ENCODE measurements around the gene ATP1B3. TPM values are rescaled to one million over a fixed set of nuclear protein-coding genes. Genes with fewer than 3 reads are reported as not detected.
"Not testable (repeated sequence)": the region's sequence is repeated elsewhere in the genome, so short reads cannot be mapped to it uniquely, and the experiment has no call there.

The ATP1B3 gene
- total RNA-seq, 1 donor from 2014 or later: 30.8 TPM

- peaks cover 0 to 4% (median 2%) of the 10 kb centered on the region in 3 donors for H3K36me3 ChIP-seq (ENCODE audit: control insufficient read depth in 3 of 3, insufficient read depth in 3 of 3, low read length in 3 of 3)
- no peak overlapping the region for H3K9ac ChIP-seq (ENCODE audit: low read depth in 1 of 3, low read length in 3 of 3)
- no peak overlapping the region for H3K4me3 ChIP-seq (ENCODE audit: low read length in 3 of 3)
- peaks cover 0 to 3% (median 0%) of the 10 kb centered on the region in 3 donors for H3K9me3 ChIP-seq (ENCODE audit: control insufficient read depth in 3 of 3, low read length in 3 of 3)
- H3K4me1 ChIP-seq (ENCODE audit: control insufficient read depth in 3 of 3, insufficient read depth in 3 of 3, low read length in 3 of 3): no peaks in the 10 kb centered on the region
- H3K27me3 ChIP-seq (ENCODE audit: control insufficient read depth in 3 of 3, insufficient read depth in 3 of 3, low read length in 3 of 3): no peaks in the 10 kb centered on the region
- no peak overlapping the region for H3K27ac ChIP-seq (ENCODE audit: low read depth, low read length)
Measured at GRCh38 chr3:141898908-141899307, 22.5 kb downstream of the ATP1B3 start.

DNA sequence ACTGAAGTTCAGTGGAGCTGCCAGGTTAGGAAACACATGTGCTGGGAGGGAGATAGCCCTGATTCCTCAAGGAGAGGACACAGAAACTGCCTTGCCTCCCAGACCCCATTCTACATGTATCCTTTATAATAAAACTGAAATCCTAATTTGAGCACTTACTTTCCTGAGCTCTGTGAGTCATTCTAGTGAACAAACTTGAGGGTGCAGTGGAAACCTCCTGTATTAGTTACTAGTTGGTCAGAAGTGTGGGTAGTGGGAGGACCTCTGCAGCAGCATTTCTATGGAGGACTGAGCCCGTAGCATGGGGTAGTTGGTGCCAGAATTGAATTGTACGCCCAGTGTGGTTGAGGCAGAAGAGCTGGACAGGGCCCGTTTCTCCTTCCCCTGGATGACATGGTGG, 23.9 kb downstream of the ATP1B3 start:
- no peak overlapping the region for H3K27ac ChIP-seq (ENCODE audit: low read depth, low read length)
- H3K4me1 ChIP-seq (ENCODE audit: control insufficient read depth in 3 of 3, insufficient read depth in 3 of 3, low read length in 3 of 3): no peaks in the 10 kb centered on the region
- peaks cover 2 to 4% (median 3%) of the 10 kb centered on the region in 3 donors for H3K36me3 ChIP-seq (ENCODE audit: control insufficient read depth in 3 of 3, insufficient read depth in 3 of 3, low read length in 3 of 3)

DNA sequence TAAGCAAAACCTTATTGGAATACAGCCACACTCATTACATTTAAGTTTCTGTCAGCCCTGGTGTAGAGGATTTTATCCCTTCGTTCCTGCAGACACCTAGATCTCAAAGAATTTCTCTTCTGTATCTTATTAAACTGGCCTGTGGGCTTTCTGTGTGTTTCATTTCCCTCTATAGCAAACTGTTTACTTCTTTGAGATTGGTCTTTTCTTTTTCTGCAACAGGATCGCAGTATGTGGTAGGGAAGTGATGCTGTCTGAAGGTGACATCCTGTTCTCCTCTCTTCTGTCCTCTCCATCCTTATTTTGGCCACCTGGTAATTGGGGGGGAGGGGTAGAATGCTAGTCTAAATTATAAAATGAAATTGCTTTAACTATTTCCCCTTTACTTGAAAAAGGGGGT, 25.5 kb downstream of the ATP1B3 start:
- Histone ChIP-seq H3K36me3 (ENCODE audit: control insufficient read depth in 3 of 3, insufficient read depth in 3 of 3, low read length in 3 of 3) (peaks cover 2 to 3% (median 2%) of the 10 kb centered on the region in 3 donors), H3K4me3 (ENCODE audit: low read length in 3 of 3) (no peak overlapping the region), H3K9ac (ENCODE audit: low read depth in 1 of 3, low read length in 3 of 3) (no peak overlapping the region), H3K4me1 (ENCODE audit: control insufficient read depth in 3 of 3, insufficient read depth in 3 of 3, low read length in 3 of 3) (no peaks in the 10 kb centered on the region), H3K27ac (ENCODE audit: low read depth, low read length) (no peak overlapping the region), H3K27me3 (ENCODE audit: control insufficient read depth in 3 of 3, insufficient read depth in 3 of 3, low read length in 3 of 3) (no peaks in the 10 kb centered on the region), H3K9me3 (ENCODE audit: control insufficient read depth in 3 of 3, low read length in 3 of 3) (peaks cover 0 to 3% (median 0%) of the 10 kb centered on the region in 3 donors)

More for the DNA sequence above, 23.9 kb downstream of the ATP1B3 start:
- Histone ChIP-seq H3K9ac (ENCODE audit: low read depth in 1 of 3, low read length in 3 of 3) (no peak overlapping the region), H3K27me3 (ENCODE audit: control insufficient read depth in 3 of 3, insufficient read depth in 3 of 3, low read length in 3 of 3) (no peaks in the 10 kb centered on the region), H3K4me3 (ENCODE audit: low read length in 3 of 3) (no peak overlapping the region), H3K9me3 (ENCODE audit: control insufficient read depth in 3 of 3, low read length in 3 of 3) (peaks cover 0 to 3% (median 0%) of the 10 kb centered on the region in 3 donors)

GRCh38 chr3:141904203-141904602, 27.8 kb downstream of the ATP1B3 start:
- Histone ChIP-seq H3K27ac (ENCODE audit: low read depth, low read length) (no peak overlapping the region), H3K4me3 (ENCODE audit: low read length in 3 of 3) (no peak overlapping the region), H3K36me3 (ENCODE audit: control insufficient read depth in 3 of 3, insufficient read depth in 3 of 3, low read length in 3 of 3) (peaks cover 2 to 17% (median 2%) of the 10 kb centered on the region in 3 donors), H3K27me3 (ENCODE audit: control insufficient read depth in 3 of 3, insufficient read depth in 3 of 3, low read length in 3 of 3) (no peaks in the 10 kb centered on the region), H3K9me3 (ENCODE audit: control insufficient read depth in 3 of 3, low read length in 3 of 3) (peaks cover 0 to 3% (median 0%) of the 10 kb centered on the region in 3 donors), H3K4me1 (ENCODE audit: control insufficient read depth in 3 of 3, insufficient read depth in 3 of 3, low read length in 3 of 3) (no peaks in the 10 kb centered on the region), H3K9ac (ENCODE audit: low read depth in 1 of 3, low read length in 3 of 3) (no peak overlapping the region)

GRCh38 chr3:141905129-141905528, 28.7 kb downstream of the ATP1B3 start:
- Histone ChIP-seq H3K36me3 (ENCODE audit: control insufficient read depth in 3 of 3, insufficient read depth in 3 of 3, low read length in 3 of 3) (peaks cover 2 to 21% (median 2%) of the 10 kb centered on the region in 3 donors), H3K27ac (ENCODE audit: low read depth, low read length) (no peak overlapping the region), H3K4me1 (ENCODE audit: control insufficient read depth in 3 of 3, insufficient read depth in 3 of 3, low read length in 3 of 3) (no peaks in the 10 kb centered on the region), H3K4me3 (ENCODE audit: low read length in 3 of 3) (no peak overlapping the region), H3K27me3 (ENCODE audit: control insufficient read depth in 3 of 3, insufficient read depth in 3 of 3, low read length in 3 of 3) (no peaks in the 10 kb centered on the region), H3K9me3 (ENCODE audit: control insufficient read depth in 3 of 3, low read length in 3 of 3) (peaks cover 0 to under 1% (median 0%) of the 10 kb centered on the region in 3 donors), H3K9ac (ENCODE audit: low read depth in 1 of 3, low read length in 3 of 3) (no peak overlapping the region)

DNA sequence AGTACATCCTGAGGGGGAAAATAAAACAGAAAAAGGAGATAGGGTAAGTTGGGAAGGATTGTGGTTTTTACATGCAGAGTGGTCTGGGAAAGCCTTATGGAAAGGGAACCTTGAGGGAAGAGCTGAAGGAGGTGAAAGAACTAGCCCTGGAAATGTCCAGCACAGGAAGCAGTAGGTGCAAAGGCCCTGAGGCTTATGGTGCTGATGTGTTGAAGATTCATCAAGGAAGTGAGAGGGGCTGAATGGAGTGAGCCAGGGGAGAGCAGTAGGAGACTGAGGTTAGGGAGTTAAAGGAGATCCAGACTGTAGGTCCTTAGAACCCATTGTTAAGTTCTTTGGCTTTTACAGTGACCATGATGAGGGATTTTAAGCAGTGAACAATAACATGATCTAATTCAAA, 33.0 kb downstream of the ATP1B3 start:
- no peaks in the 10 kb centered on the region for H3K27me3 ChIP-seq (ENCODE audit: control insufficient read depth in 3 of 3, insufficient read depth in 3 of 3, low read length in 3 of 3)
- no peak overlapping the region for H3K9ac ChIP-seq (ENCODE audit: low read depth in 1 of 3, low read length in 3 of 3)
- no peak overlapping the region for H3K4me3 ChIP-seq (ENCODE audit: low read length in 3 of 3)
- no peaks in the 10 kb centered on the region for H3K4me1 ChIP-seq (ENCODE audit: control insufficient read depth in 3 of 3, insufficient read depth in 3 of 3, low read length in 3 of 3)
- H3K27ac ChIP-seq (ENCODE audit: low read depth, low read length): no peak overlapping the region
- H3K9me3 ChIP-seq (ENCODE audit: control insufficient read depth in 3 of 3, low read length in 3 of 3): no peaks in the 10 kb centered on the region
- H3K36me3 ChIP-seq (ENCODE audit: control insufficient read depth in 3 of 3, insufficient read depth in 3 of 3, low read length in 3 of 3): peaks cover 2 to 21% (median 2%) of the 10 kb centered on the region in 3 donors

- not testable (repeated sequence) for H3K27me3 ChIP-seq (ENCODE audit: control insufficient read depth in 3 of 3, insufficient read depth in 3 of 3, low read length in 3 of 3); H3K4me1 ChIP-seq (ENCODE audit: control insufficient read depth in 3 of 3, insufficient read depth in 3 of 3, low read length in 3 of 3); H3K4me3 ChIP-seq (ENCODE audit: low read length in 3 of 3); H3K27ac ChIP-seq (ENCODE audit: low read depth, low read length); H3K9ac ChIP-seq (ENCODE audit: low read depth in 1 of 3, low read length in 3 of 3); H3K9me3 ChIP-seq (ENCODE audit: control insufficient read depth in 3 of 3, low read length in 3 of 3)
- H3K36me3 ChIP-seq (ENCODE audit: control insufficient read depth in 3 of 3, insufficient read depth in 3 of 3, low read length in 3 of 3): peaks cover 2 to 20% (median 2%) of the 10 kb centered on the region in 3 donors
Measured at GRCh38 chr3:141909986-141910385, 33.5 kb downstream of the ATP1B3 start.

- Histone ChIP-seq H3K27ac (ENCODE audit: low read depth, low read length) (no peak overlapping the region), H3K4me3 (ENCODE audit: low read length in 3 of 3) (no peak overlapping the region), H3K9ac (ENCODE audit: low read depth in 1 of 3, low read length in 3 of 3) (no peak overlapping the region), H3K4me1 (ENCODE audit: control insufficient read depth in 3 of 3, insufficient read depth in 3 of 3, low read length in 3 of 3) (no peaks in the 10 kb centered on the region), H3K27me3 (ENCODE audit: control insufficient read depth in 3 of 3, insufficient read depth in 3 of 3, low read length in 3 of 3) (no peaks in the 10 kb centered on the region), H3K9me3 (ENCODE audit: control insufficient read depth in 3 of 3, low read length in 3 of 3) (no peaks in the 10 kb centered on the region), H3K36me3 (ENCODE audit: control insufficient read depth in 3 of 3, insufficient read depth in 3 of 3, low read length in 3 of 3) (peaks cover 0 to 13% (median 2%) of the 10 kb centered on the region in 3 donors)
Measured at GRCh38 chr3:141913150-141913811, 36.8 kb downstream of the ATP1B3 start.

- no peaks in the 10 kb centered on the region for H3K27me3 ChIP-seq (ENCODE audit: control insufficient read depth in 3 of 3, insufficient read depth in 3 of 3, low read length in 3 of 3)
- H3K9me3 ChIP-seq (ENCODE audit: control insufficient read depth in 3 of 3, low read length in 3 of 3): no peaks in the 10 kb centered on the region
- peaks cover 0 to 4% (median 0%) of the 10 kb centered on the region in 3 donors for H3K36me3 ChIP-seq (ENCODE audit: control insufficient read depth in 3 of 3, insufficient read depth in 3 of 3, low read length in 3 of 3)
- H3K4me3 ChIP-seq (ENCODE audit: low read length in 3 of 3): no peak overlapping the region
- H3K27ac ChIP-seq (ENCODE audit: low read depth, low read length): no peak overlapping the region
- no peak overlapping the region for H3K9ac ChIP-seq (ENCODE audit: low read depth in 1 of 3, low read length in 3 of 3)
- no peaks in the 10 kb centered on the region for H3K4me1 ChIP-seq (ENCODE audit: control insufficient read depth in 3 of 3, insufficient read depth in 3 of 3, low read length in 3 of 3)
Measured at GRCh38 chr3:141914311-141914710, 37.9 kb downstream of the ATP1B3 start.

GRCh38 chr3:141915016-141915415, 38.6 kb downstream of the ATP1B3 start:
- Histone ChIP-seq H3K9ac (ENCODE audit: low read depth in 1 of 3, low read length in 3 of 3) (no peak overlapping the region), H3K27ac (ENCODE audit: low read depth, low read length) (no peak overlapping the region), H3K4me3 (ENCODE audit: low read length in 3 of 3) (no peak overlapping the region), H3K27me3 (ENCODE audit: control insufficient read depth in 3 of 3, insufficient read depth in 3 of 3, low read length in 3 of 3) (no peaks in the 10 kb centered on the region), H3K36me3 (ENCODE audit: control insufficient read depth in 3 of 3, insufficient read depth in 3 of 3, low read length in 3 of 3) (peaks cover 0 to 1% (median 0%) of the 10 kb centered on the region in 3 donors), H3K4me1 (ENCODE audit: control insufficient read depth in 3 of 3, insufficient read depth in 3 of 3, low read length in 3 of 3) (no peaks in the 10 kb centered on the region), H3K9me3 (ENCODE audit: control insufficient read depth in 3 of 3, low read length in 3 of 3) (no peaks in the 10 kb centered on the region)
